Spleen (tissue), 7 donors: ENCODE measurements around the gene CLMN.

Experiments used
- CTCF ChIP-seq, 11 experiments: fragments of 200-600 bp in 7 of 11; fragments of 450-650 bp in 4 of 11; sonication (generic) in 4 of 11; IDR thresholded peaks in 8 of 11; conservative IDR thresholded peaks in 3 of 11; 1 replicate in 7 of 11; 2 replicates in 4 of 11; pipeline versions ENCODE4 v1.4.0 to v1.8.0; 2016 to 2021; ENCODE audit warnings: antibody characterized with exemption in 11 of 11, inconsistent platforms in 4 of 11, mild to moderate bottlenecking in 1 of 11
- POLR2A ChIP-seq, 3 donors: fragments of 450-650 bp; IDR thresholded peaks; one replicate each; pipeline ENCODE4 v1.5.1; 2017; ENCODE audit warnings: antibody characterized with exemption in 3 of 3, mild to moderate bottlenecking in 1 of 3
- POLR2AphosphoS5 ChIP-seq, 3 donors: sonication (generic); formaldehyde crosslinking; IDR thresholded peaks; one replicate each; pipeline ENCODE4 v1.5.1; 2017; ENCODE audit warnings: antibody characterized with exemption in 3 of 3
- donor health status: DM: no; HTN: no; CAD: no; lungs with moderate emphysema.
- donor health status: DM: no; HTN: no; CAD: no.
- donor health status: DM: no; HTN: no; CAD: no.

- no peak for TF ChIP-seq CTCF (IDR thresholded peaks at IDR 0.05 in 8 of 11, conservative IDR thresholded peaks at IDR 0.05 in 3 of 11)
- TF ChIP-seq POLR2A (IDR thresholded peaks at IDR 0.05), result no peak
- no peak for TF ChIP-seq POLR2AphosphoS5 (IDR thresholded peaks at IDR 0.05)
These were observed 180.8 kb downstream of the CLMN start for GRCh38 chr14:95138876-95139275.
